ENCODE data around the gene ZCCHC4. TPM values are rescaled to one million over a fixed set of nuclear protein-coding genes. Genes with fewer than 3 reads are reported as not detected.

Gene ZCCHC4
- total RNA-seq, 3 donors from 2014 or later: 10.7 to 32.1 (median 18.7) TPM

DNA sequence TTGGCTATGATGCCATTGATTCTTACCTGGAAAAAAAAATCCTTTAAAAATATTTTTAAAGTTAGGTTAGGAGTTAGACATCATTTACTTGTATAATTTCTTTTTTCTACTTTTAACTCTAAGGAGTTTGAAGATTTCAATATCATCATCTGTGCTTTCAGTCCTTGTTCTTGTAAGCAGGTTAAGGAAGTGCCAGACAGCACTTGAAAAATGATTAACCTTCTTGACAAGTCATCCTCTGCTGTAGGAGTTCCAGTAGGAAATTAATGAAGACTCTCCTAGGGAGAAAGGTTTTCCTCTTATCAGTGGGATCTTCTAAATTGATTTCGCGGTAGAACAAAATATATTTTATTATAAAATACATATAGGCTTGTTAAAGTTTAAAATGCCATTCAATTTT is 35.4 kb downstream of the ZCCHC4 start:
- intact Hi-C loops (cut with DNase I; ENCODE audit: low total_unique reads): no loop called here
- no peak overlapping the region for H3K4me3 ChIP-seq
- H3K27me3 ChIP-seq: no peaks in the 10 kb centered on the region
- H3K27ac ChIP-seq: no peak overlapping the region
- H3K36me3 ChIP-seq: no peaks in the 10 kb centered on the region
- H3K9me3 ChIP-seq: no peaks in the 10 kb centered on the region
- DNase-seq (ENCODE audit: low spot score in 2 of 2): no peak
- TF ChIP-seq CTCF (IDR thresholded peaks at IDR 0.05) (no peak), POLR2A (IDR thresholded peaks at IDR 0.05) (no peak), POLR2AphosphoS5 (IDR thresholded peaks at IDR 0.05) (no peak)
- H3K4me1 ChIP-seq: no peaks in the 10 kb centered on the region

GRCh38 chr4:25350561-25350960 is 38.0 kb downstream of the ZCCHC4 start:
- no peak for TF ChIP-seq POLR2A (IDR thresholded peaks at IDR 0.05)
- no peaks in the 10 kb centered on the region for H3K9me3 ChIP-seq
- H3K27ac ChIP-seq: no peak overlapping the region
- intact Hi-C loops (cut with DNase I; ENCODE audit: low total_unique reads): no loop called here
- DNase-seq (ENCODE audit: low spot score in 2 of 2): no peak
- H3K36me3 ChIP-seq: no peaks in the 10 kb centered on the region
- no peak overlapping the region for H3K4me3 ChIP-seq
- H3K27me3 ChIP-seq: no peaks in the 10 kb centered on the region
- H3K4me1 ChIP-seq: no peaks in the 10 kb centered on the region

DNA sequence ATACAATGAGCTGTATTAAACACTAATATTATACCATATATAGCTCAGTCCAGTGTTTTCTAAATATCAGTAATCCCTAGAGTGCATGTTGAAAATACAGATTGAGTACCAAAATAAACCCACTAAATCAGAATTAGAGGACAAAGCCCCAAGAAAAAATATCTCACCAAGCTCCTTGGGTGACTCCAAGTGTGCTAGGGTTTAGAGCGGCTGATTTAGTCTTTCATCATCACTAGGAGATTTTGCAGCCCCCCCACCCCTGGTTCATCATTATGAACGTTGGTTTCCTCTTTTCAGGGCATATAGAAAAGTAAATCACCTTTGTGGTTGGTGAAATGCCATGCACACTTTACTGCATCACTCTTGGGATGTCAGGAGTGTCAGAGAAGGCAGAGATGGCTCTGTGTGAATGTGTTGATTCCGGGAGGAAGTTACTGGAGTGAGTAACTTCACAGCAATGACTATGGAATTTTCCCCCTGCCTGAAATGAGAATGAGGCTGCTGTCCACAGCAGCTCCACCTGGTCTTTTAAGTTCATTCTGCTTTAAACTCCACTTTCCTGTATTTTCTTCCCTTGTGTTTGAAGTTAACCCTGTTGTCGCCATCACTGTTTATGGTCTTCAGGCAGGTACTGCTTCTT is 39.3 kb downstream of the ZCCHC4 start:
- Histone ChIP-seq H3K9me3 (no peaks in the 10 kb centered on the region), H3K4me1 (no peaks in the 10 kb centered on the region), H3K4me3 (no peak overlapping the region), H3K27me3 (no peaks in the 10 kb centered on the region), H3K36me3 (no peaks in the 10 kb centered on the region), H3K27ac (no peak overlapping the region)
- intact Hi-C loops (cut with DNase I; ENCODE audit: low total_unique reads): no loop called here
- TF ChIP-seq POLR2AphosphoS5 (IDR thresholded peaks at IDR 0.05): no peak
- TF ChIP-seq CTCF (IDR thresholded peaks at IDR 0.05): no peak
- no peak for TF ChIP-seq POLR2A (IDR thresholded peaks at IDR 0.05)
- no peak for DNase-seq (ENCODE audit: low spot score in 2 of 2)

DNA sequence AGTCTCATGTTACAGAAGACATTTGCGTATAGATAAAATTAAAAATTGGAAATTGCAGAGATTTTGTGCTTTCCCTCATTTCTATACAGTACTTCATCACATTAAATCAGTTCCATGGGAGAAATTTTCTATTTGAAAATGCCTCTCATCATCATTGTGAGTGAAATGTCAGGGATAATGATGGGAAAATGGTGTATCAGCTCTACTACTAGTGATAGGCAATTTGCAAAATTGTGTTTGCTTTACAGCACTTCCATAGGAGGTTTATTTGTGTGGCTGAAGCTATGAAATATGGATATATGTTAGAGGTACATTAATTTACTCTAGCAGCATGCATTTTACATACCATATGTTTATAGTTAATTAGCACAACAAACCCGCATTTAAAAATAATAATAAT is 43.5 kb downstream of the ZCCHC4 start:
- no peaks in the 10 kb centered on the region for H3K9me3 ChIP-seq
- no peak overlapping the region for H3K4me3 ChIP-seq
- no peaks in the 10 kb centered on the region for H3K36me3 ChIP-seq
- no peak overlapping the region for H3K27ac ChIP-seq
- no peaks in the 10 kb centered on the region for H3K27me3 ChIP-seq
- TF ChIP-seq POLR2A (IDR thresholded peaks at IDR 0.05): no peak
- TF ChIP-seq CTCF (IDR thresholded peaks at IDR 0.05): no peak
- TF ChIP-seq POLR2AphosphoS5 (IDR thresholded peaks at IDR 0.05): no peak
- H3K4me1 ChIP-seq: no peaks in the 10 kb centered on the region
- no peak for DNase-seq (ENCODE audit: low spot score in 2 of 2)
- intact Hi-C loops (cut with DNase I; ENCODE audit: low total_unique reads): no loop called here

- no peaks in the 10 kb centered on the region for H3K9me3 ChIP-seq
- TF ChIP-seq CTCF (IDR thresholded peaks at IDR 0.05) (no peak), POLR2A (IDR thresholded peaks at IDR 0.05) (no peak), POLR2AphosphoS5 (IDR thresholded peaks at IDR 0.05) (no peak)
- no peaks in the 10 kb centered on the region for H3K36me3 ChIP-seq
- no peak overlapping the region for H3K27ac ChIP-seq
- intact Hi-C loops (cut with DNase I; ENCODE audit: low total_unique reads): no loop called here
- no peaks in the 10 kb centered on the region for H3K4me1 ChIP-seq
- no peak for DNase-seq (ENCODE audit: low spot score in 2 of 2)
- H3K27me3 ChIP-seq: no peaks in the 10 kb centered on the region
- H3K4me3 ChIP-seq: no peak overlapping the region
Observed at GRCh38 chr4:25358515-25359275, 46.1 kb downstream of the ZCCHC4 start.
